ENCODE data around the gene NEB.

- TF ChIP-seq POLR2A (IDR thresholded peaks at IDR 0.05) (no peak), CTCF (IDR thresholded peaks at IDR 0.05) (no peak)
Observed at GRCh38 chr2:151672277-151672676, 62.0 kb downstream of the NEB start.
